DMS153 (cell line): ENCODE data around the gene MB.
"Not testable (repeated sequence)": the region's sequence is repeated elsewhere in the genome, so short reads cannot be mapped to it uniquely, and the experiment has no call there.

ENCODE experiments used
- DNase-seq: peaks from one replicate; lab custom pipeline; 2025; lab: John Stamatoyannopoulos, UW

Gene MB

GRCh38 chr22:35637254-35637653 is 20.1 kb upstream of the MB start:
- no peak for DNase-seq

GRCh38 chr22:35634943-35635540 is 17.9 kb upstream of the MB start:
- no peak for DNase-seq

DNA sequence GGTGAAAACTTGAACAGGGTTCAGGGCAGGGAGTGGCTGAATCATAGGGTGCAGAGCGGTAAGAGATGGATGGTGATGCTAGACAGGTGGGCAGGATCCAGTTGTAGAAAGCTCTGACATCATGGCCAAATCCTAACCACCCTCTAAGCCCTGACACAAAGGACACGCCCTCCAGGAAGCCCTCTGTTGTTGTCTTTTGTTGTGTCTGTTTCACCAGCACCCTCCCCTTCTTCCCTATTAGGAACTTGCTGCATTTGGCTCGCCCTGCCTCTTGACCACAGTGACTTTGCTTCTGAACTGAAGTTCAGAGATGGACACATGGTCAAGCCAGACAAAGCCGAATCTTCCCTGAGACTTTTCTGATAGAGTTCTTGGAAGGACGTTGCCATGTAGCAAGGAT is 16.9 kb upstream of the MB start:
- DNase-seq: no peak

- DNase-seq: no peak
These were observed 16.4 kb upstream of the MB start for GRCh38 chr22:35633520-35633919.

DNA sequence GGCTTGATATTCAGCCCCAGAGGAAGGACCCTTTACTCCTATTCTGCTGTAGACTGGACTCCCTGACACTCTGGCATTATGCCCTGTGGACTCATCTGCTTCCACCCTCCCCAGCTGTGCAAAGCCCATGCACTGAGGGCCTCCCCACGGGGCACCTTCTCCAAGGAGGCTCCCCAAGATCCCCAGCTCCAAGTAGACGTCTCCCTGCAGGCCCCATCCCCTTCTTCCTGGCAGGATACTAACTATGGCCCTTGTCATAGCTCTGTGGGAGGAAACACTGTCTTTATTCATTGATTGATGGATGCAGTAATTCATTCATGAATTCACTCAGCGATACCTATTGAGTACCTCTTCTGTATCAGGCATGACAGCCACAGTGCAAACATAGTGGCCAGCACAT is 15.8 kb upstream of the MB start:
- DNase-seq: no peak

GRCh38 chr22:35631597-35631996 is 14.5 kb upstream of the MB start:
- no peak for DNase-seq

DNA sequence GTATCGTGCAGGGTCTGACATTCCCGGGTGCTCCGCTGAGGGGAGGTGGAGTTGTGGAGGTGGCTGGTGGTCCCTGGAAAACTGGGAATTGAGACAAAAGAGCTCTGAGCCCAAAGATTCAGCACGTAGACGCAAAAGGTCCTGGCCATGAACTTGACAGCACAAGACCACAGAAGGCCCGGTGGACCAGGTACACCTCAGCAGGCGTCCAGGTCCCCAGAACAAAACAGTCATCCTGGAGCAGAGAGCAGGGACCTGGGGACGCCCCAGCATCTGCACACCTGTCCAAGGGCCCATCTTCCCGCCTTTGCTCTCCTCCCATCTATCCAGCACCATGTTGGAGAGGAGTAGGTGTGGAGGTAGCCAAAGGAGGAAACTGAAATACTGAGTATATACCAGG is 13.8 kb upstream of the MB start:
- DNase-seq: no peak

DNA sequence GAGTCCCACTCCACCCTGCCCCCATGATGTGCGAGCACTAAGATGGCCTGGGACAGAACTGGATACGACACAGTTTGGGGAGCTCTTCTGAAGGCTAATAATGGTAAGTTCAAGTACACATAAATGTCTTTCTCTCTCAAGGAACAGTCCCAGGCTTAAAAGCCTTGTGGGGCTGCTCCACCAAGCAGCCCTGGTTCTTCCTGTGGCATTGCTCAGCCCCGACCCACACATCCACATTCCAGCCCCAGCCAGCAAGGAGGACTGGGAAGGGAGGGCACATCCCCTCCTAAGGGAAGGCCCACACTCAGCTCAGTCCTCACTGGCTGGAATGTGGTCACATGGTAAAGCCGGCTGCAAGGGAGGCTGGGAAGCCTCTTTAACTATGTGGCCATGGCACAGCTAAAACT is 13.3 kb upstream of the MB start:
- DNase-seq: no peak

DNA sequence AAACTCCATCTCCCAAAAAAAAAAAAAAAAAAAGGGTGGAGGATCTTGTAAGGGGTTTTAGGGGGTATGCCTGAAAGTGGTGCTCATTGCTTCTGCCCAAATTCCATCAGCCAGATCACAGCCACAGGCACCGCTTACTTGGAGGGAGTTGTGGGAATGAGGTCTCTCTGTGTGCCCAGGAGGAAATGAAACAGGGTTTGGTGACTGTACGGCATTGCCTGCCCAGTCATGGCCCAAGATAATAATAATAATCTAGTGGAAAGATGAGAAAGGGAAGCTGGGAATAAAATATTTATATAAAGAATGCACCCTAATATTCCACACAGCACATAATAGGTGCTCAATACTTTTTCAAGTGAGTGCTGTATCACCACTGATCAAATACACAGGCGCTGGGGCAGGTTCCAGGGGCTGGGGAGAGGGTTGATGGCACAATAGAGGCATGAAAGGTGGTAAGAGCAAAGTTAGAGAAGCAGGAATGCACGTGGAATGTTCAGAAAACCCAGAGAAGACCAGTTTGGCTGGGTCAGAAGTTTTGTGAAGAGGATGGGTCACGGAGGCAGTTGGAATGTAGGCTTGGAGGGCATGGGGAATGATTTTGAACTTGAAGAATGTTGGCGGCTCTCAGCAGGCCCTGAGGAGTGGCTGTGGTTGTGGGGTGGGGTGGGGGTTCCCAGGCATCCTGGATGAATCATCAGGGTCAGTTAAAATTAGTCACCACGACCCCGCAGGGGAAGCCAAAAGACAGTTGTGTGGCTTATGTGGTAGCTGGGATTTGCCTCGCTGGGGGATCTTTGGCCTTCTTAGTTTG is 12.5 kb upstream of the MB start:
- DNase-seq: no peak

GRCh38 chr22:35628732-35629131 is 11.6 kb upstream of the MB start:
- DNase-seq: no peak

DNA sequence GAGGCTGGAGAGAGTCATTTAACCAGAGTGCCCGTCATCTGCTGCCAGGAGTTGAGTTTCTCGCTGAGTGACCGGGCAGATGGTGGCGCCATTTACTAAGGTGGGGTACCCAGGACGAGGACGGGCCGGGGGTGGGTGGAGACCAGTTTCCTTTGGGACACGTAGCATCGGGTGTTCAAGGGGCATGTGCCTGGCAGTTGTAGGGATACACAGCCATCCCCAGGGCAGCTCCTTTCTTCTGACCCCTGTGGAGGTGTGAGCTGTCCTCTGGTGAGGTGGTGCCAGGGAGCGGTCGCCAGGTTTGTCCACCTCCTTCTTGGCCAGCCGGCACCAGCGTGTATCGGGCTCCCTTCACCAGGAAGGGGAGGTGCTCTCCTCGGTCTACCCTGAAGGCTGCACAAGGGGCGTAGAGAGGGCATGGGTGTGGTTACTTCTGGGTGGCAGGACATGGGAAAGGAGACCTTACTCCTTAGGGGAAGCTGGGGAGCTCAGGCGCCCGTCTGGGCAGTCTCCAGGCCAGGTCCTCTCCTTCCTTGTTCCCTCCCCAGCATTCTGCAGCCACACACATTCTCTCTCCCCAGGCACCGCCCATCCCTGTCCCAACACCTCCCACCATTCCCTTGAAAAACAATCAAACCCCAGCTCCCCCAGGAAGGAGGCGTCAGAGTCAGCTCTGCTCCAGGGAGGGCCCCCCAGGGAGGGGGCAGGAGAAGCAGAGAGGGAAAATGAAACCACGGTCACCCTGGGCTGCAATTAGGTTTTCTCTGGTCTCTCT is 10.3 kb upstream of the MB start:
- DNase-seq: peak; percentile 60

- DNase-seq: no peak
These were observed 8.8 kb upstream of the MB start for GRCh38 chr22:35625763-35626432.

GRCh38 chr22:35624547-35624946 is 7.4 kb upstream of the MB start:
- no peak for DNase-seq

DNA sequence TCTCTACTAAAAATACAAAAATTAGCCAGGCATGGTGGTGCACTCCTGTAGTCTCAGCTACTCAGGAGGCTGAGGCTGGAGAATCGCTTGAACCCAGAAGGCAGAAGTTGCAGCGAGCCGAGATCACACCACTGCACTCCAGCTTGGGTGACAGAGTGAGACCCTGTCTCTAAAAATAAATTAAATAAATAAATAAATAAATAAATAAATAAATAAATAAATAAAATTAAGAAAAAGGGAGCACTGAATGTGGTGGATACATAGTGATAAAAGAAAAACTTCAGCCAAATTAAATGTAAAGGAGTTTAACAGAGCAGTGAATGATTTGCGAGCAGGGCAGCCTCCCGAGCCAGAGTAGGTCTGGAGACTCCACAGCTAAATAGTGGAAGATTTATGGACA is 6.8 kb upstream of the MB start:
- DNase-seq: not testable (repeated sequence)

- DNase-seq: peak; percentile 96
These were observed 5.2 kb upstream of the MB start for GRCh38 chr22:35622191-35622913.

DNA sequence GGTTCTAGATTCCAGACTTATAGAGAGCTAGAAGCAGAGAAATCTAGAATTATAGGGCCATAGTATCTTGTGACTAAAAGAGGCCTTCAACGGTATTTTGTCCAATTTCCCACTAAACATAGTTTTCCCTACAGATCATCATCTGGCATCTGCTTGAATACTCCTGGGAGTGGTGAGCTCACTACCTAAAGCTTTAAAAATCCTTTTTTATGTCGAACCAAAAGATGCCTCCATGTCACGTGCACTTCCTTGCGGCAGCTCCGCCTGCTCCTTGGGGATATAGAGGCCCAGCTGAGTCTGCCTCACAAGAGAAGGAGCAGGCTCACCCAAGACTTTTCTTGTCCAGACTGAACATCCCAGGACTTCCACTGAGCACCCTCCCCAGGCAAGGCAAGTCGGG is 4.3 kb upstream of the MB start:
- DNase-seq: no peak

DNA sequence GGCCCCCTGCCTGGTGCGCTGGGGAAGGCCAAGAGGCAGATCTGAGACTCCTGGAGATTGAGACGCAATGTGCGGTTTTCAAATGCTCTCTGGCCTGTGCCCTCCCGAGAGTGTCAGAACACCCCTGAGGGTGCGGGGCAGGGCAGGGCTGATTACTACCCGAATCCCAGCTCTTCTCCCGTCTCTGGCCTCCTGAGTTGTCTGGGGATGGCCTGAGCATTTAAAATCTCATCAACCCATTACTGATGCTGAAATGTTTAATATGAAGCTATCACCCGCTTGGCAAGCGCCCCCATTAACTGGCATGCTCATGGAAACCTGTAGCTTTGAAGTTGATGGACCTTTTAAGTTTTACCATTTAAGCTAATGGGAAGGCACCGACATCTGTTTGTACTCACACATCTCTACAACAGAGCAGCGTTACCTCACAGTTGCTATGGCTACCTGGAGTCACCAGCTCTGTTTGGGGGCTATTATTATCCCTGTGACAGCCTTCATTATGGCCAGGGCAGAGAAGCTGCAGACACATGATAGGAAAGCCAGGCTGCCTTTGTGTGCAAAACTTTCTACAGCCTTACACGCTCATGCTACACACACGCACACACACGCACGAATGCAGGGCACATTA is 3.6 kb upstream of the MB start:
- DNase-seq: peak; percentile 83

GRCh38 chr22:35619336-35620094 is 2.4 kb upstream of the MB start:
- DNase-seq: no peak

GRCh38 chr22:35618427-35619223 is 1.5 kb upstream of the MB start:
- DNase-seq: no peak

DNA sequence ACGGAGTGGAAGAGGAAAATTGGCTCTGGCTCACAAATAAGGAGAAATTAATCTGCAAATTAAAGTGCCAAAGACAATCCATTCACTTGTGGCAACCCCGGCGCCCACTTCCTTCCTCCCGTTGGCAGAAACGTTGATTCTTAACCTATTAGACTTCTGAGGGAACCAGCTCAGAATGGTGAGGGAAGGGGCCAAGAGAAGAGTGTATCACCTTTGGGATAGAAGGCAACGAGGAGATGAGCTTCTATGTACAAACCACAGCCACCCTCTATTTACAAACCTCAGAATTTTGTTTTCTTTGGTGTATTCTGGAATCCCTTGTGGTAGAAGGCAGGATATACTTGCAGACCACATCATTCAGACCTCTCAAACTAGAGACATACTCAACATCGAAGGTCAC is 1.1 kb downstream of the MB start:
- no peak for DNase-seq
